Testis (tissue), 3 donors: ENCODE data around the gene CEMIP. TPM values are rescaled to one million over a fixed set of nuclear protein-coding genes. Genes with fewer than 3 reads are reported as not detected.

ENCODE experiments used
- DNase-seq: peaks from one replicate; pipeline ENCODE4 v3.0.0-alpha.2; 2019
- H3K27ac ChIP-seq, 2 donors: fragments of 200-600 bp; sonication (generic); one replicate each; pipeline ENCODE4 v1.5.1; 2019
- H3K27me3 ChIP-seq: fragments of 200-600 bp; sonication (generic); one replicate; pipeline ENCODE4 v1.5.1; 2019
- H3K36me3 ChIP-seq: fragments of 200-600 bp; sonication (generic); one replicate; pipeline ENCODE4 v1.5.1; 2017; ENCODE audit warnings: low read depth; ENCODE audit errors: missing control alignments
- H3K4me1 ChIP-seq: fragments of 200-600 bp; sonication (generic); one replicate; pipeline ENCODE4 v1.5.1; 2019
- H3K4me3 ChIP-seq, 2 donors: fragments of 200-600 bp; sonication (generic); one replicate each; pipeline ENCODE4 v1.5.1; 2017 to 2019
- H3K9me3 ChIP-seq: fragments of 200-600 bp; sonication (generic); one replicate; pipeline ENCODE4 v1.5.1; 2017
- POLR2A ChIP-seq: fragments of 450-650 bp; IDR thresholded peaks from one replicate; pipeline ENCODE4 v1.6.1; 2017; ENCODE audit warnings: antibody characterized with exemption, mild to moderate bottlenecking, moderate library complexity
- WGBS, 2 donors: methylation state at CpG; one replicate each; pipeline ENCODE4 v1.1.5; 2018; 5-methylcytosine and 5-hydroxymethylcytosine counted together
- intact Hi-C: fragments of 100-400 bp; cut with DNase I; formaldehyde crosslinking; loops from one replicate; pipeline ENCODE4 v1.15.1; 2023; ENCODE audit warnings: low total_unique reads
- polyA plus RNA-seq: library from polyadenylated mRNA; stranded (reverse); fragments of 350-450 nt; fragmentation: Illumina TruSeq; extraction: RNeasy Lipid Tissue Mini Kit (QIAGEN cat#74804); gene quantifications from one replicate; pipeline ENCODE4 v1.2.3, GENCODE V29; 2014; ENCODE audit warnings: low read depth, low replicate concordance; ENCODE audit not compliant: insufficient read depth
- total RNA-seq, 2 donors: library from RNA; depleted of rRNA; stranded (reverse); fragments of >200 nt; gene quantifications; one replicate each; pipeline ENCODE4 v1.2.3, GENCODE V29; 2016
- TF ChIP-seq, protein P1 (sequence below), 3 experiments: fragments of 450-650 bp in 2 of 3; fragments of 200-600 bp in 1 of 3; sonication (generic) in 1 of 3; IDR thresholded peaks; one replicate each; pipeline ENCODE4 v1.5.1; 2016 to 2019; ENCODE audit warnings: antibody characterized with exemption in 3 of 3, mild to moderate bottlenecking in 2 of 3, moderate library complexity in 1 of 3

The CEMIP gene
- total and polyA plus RNA-seq, 3 donors from 2014 or later: 7.5 to 21.5 (median 8.3) TPM

DNA sequence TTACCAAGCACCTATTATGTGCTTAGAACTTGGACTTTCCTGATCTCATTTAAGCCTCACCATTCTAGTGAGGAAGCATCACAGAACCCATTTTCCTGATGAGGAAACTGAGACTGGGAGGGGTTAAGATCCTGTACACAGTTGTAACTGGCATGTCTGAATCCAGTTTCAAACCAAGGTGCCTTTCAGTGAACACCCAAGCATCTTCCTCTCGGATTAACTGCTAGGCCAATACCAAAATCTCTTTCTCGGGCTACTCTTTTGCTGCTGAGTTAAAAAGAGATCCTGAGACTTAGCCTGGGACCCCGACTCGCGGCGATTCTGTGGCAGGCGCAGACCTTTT, 578 bp upstream of the CEMIP start:
- intact Hi-C loops: loop anchor here (5.0 kb wide), 2 partner anchors 206 to 321 kb away; no protein-coding TSS in a partner anchor
- H3K9me3 ChIP-seq: no peaks in the 10 kb centered on the region
- no peaks in the 10 kb centered on the region for H3K36me3 ChIP-seq
- WGBS, 2 donors: 23 to 42% methylated on average over 2 to 7 of the region's 7 CpGs
- H3K27ac ChIP-seq: no peak overlapping the region
- no peak for TF ChIP-seq POLR2A
- TF ChIP-seq, protein P1, sequence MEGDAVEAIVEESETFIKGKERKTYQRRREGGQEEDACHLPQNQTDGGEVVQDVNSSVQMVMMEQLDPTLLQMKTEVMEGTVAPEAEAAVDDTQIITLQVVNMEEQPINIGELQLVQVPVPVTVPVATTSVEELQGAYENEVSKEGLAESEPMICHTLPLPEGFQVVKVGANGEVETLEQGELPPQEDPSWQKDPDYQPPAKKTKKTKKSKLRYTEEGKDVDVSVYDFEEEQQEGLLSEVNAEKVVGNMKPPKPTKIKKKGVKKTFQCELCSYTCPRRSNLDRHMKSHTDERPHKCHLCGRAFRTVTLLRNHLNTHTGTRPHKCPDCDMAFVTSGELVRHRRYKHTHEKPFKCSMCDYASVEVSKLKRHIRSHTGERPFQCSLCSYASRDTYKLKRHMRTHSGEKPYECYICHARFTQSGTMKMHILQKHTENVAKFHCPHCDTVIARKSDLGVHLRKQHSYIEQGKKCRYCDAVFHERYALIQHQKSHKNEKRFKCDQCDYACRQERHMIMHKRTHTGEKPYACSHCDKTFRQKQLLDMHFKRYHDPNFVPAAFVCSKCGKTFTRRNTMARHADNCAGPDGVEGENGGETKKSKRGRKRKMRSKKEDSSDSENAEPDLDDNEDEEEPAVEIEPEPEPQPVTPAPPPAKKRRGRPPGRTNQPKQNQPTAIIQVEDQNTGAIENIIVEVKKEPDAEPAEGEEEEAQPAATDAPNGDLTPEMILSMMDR (IDR thresholded peaks at IDR 0.05): no peak
- no peaks in the 10 kb centered on the region for H3K27me3 ChIP-seq
- H3K4me1 ChIP-seq: no peaks in the 10 kb centered on the region
- H3K4me3 ChIP-seq: peak overlapping the region; percentile 44 to 56
- no peak for DNase-seq

DNA sequence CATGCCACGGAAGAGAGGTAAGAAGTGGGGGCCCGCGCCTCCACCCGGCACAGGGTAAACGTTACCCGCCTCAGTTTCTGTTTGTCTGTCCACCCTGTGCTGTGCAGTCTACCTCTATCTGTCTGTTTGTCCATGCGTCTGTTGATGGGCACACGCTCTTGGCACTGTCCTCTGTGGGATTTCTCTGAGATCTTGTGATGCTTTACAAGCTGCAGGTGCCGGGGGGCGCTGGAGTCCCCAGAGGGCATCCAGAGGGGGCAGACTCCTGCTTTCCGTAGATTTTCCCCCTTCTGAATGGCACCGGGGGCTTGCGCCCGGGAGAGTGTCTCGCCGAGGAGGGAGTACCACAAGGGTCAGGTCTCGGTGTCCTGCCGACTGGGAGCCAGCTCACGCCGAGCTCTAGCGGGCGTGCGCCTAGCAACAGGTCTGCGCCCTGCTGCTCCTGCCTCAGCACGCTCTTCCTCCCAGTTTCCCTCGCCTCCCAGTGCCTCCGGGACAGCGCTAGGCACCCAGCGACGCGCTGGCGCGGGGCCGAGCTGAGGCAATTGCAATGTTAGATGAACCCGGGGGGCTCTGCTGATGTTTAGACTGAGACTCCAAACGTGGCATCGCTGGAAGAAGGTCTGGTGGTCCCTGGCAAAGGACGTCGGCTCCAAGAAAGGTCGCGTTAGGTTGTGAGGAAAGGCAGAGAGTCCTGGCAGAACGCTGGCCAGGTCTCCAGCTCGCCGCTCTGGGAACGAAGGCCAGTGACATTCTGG, 667 bp downstream of the CEMIP start:
- intact Hi-C loops: loop anchor here (5.0 to 10.0 kb wide), 3 partner anchors 175 to 323 kb away; no protein-coding TSS in a partner anchor
- no peaks in the 10 kb centered on the region for H3K9me3 ChIP-seq
- WGBS, 2 donors: 1 to 2% methylated on average over 26 to 35 of the region's 45 CpGs
- H3K4me1 ChIP-seq: no peaks in the 10 kb centered on the region
- H3K4me3 ChIP-seq: peak overlapping the region; percentile 44 to 56
- no peak for TF ChIP-seq POLR2A
- TF ChIP-seq, protein P1 (IDR thresholded peaks at IDR 0.05): no peak
- no peak overlapping the region for H3K27ac ChIP-seq
- H3K27me3 ChIP-seq: no peaks in the 10 kb centered on the region
- DNase-seq: peak; percentile 38
- H3K36me3 ChIP-seq: no peaks in the 10 kb centered on the region

DNA sequence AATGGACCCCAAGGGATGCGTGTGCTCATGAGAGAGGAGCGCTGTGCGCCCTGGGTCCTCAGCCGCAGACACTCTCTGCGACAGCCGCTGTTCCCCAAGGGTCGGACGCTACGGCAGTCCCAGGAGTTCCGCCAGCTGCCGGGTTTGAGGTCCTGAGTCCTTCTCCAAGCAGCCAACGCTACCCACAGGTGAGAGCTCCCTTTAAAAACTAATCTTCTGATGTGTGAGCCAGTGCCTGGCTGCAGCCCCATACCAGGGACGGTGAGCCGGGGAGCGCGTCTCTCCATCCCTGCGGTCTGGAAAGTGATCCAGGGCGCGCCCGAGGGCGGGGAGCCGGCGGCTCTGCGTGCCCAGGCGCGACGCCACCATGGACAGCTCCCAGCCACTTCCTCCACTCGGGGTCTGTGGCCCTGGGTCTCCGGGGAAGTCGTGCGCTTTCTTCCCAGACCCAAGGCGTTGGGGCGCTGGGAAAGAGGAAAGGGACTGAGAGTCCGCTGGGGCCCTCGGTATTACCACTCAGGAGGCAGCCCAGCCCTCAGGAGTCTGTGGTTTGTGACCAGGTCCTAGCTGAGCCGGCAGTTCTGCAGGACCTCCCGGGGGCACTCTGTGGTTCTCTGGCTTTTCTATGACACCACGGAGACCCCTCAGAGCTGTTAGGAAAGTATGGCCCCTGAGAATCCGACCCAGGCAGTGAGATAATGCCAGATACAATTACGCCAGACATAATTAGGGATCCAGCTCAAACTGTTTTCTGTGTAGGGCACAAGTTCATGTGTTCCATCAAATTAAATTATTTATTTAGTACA, 1.4 kb downstream of the CEMIP start:
- peak overlapping the region; percentile 44 to 56 for H3K4me3 ChIP-seq
- peak; percentile 70 for DNase-seq
- WGBS, 2 donors: 3 to 4% methylated on average over 8 to 37 of the region's 40 CpGs

DNA sequence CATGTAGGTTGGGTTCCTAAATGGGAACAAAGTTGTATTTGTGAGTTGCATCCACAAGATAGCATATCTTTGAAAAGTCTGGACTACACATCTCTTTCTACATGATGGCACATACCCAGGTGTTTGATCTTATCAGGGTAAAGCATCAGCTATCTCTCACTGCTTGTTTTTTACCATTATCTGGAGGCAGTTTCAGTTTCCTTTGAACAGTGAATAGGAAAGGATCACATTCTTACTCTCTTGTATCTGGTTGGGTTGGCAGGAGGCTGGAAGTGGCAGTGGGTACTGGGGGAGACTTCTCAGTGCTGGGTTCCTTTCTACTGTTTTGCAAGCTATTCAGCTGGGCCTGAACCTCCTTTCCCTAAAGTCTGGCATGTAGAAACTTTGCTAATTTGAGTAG, 4.1 kb downstream of the CEMIP start:
- Histone ChIP-seq H3K36me3 (no peaks in the 10 kb centered on the region), H3K4me1 (no peaks in the 10 kb centered on the region), H3K4me3 (no peak overlapping the region), H3K27ac (no peak overlapping the region), H3K27me3 (no peaks in the 10 kb centered on the region), H3K9me3 (no peaks in the 10 kb centered on the region)
- no peak for DNase-seq
- intact Hi-C loops: loop anchor here (10.0 kb wide), 1 partner anchor 172 kb away; no protein-coding TSS in a partner anchor
- TF ChIP-seq POLR2A: no peak
- TF ChIP-seq, protein P1 (IDR thresholded peaks at IDR 0.05): no peak

More for the DNA sequence above, 1.4 kb downstream of the CEMIP start:
- Histone ChIP-seq H3K36me3 (no peaks in the 10 kb centered on the region), H3K9me3 (no peaks in the 10 kb centered on the region), H3K27me3 (no peaks in the 10 kb centered on the region), H3K27ac (no peak overlapping the region), H3K4me1 (no peaks in the 10 kb centered on the region)
- intact Hi-C loops: loop anchor here (10.0 kb wide), 1 partner anchor 174 kb away; no protein-coding TSS in a partner anchor
- TF ChIP-seq, protein P1 (IDR thresholded peaks at IDR 0.05): no peak
- no peak for TF ChIP-seq POLR2A
